PFSK-1 (cell line): ENCODE results near the gene UCK1.

Experiments used
- FOXP2 ChIP-seq: optimal IDR thresholded peaks from 2 replicates; pipeline ENCODE3; 2011; ENCODE audit warnings: borderline replicate concordance, control low read depth, inconsistent platforms; ENCODE audit not compliant: insufficient read depth; ENCODE audit errors: extremely low read length, extremely low read depth
- POLR2AphosphoS5 ChIP-seq: IDR thresholded peaks from 2 replicates; pipeline ENCODE4 v1.6.1; 2012; ENCODE audit warnings: low read depth, mild to moderate bottlenecking, control low read depth, low read length, moderate library complexity
- REST ChIP-seq, 2 experiments: IDR thresholded peaks; 2 replicates each; pipeline versions ENCODE4 v1.6.1 to v1.8.0; 2011 to 2012; ENCODE audit warnings: low read depth in 2 of 2, low read length in 2 of 2, control low read depth in 1 of 2, inconsistent platforms in 1 of 2, mild to moderate bottlenecking in 1 of 2, moderate library complexity in 1 of 2; ENCODE audit not compliant: insufficient read depth in 1 of 2
- SIN3A ChIP-seq: IDR thresholded peaks from 2 replicates; pipeline ENCODE4 v1.6.1; 2012; ENCODE audit warnings: mild to moderate bottlenecking, low read length, moderate library complexity, borderline replicate concordance; ENCODE audit not compliant: insufficient read depth
- TAF1 ChIP-seq: IDR thresholded peaks from 2 replicates; pipeline ENCODE4 v1.6.1; 2012; ENCODE audit warnings: low read length, control low read depth, borderline replicate concordance; ENCODE audit not compliant: insufficient read depth

UCK1 gene

GRCh38 chr9:131495785-131496184 lies 35.3 kb downstream of the UCK1 start:
- TF ChIP-seq REST (IDR thresholded peaks at IDR 0.05; ENCODE audit: insufficient read depth in 1 of 2, low read depth in 2 of 2, low read length in 2 of 2) (no peak), SIN3A (no peak), FOXP2 (no peak), TAF1 (no peak), POLR2AphosphoS5 (no peak)

GRCh38 chr9:131494296-131494870 lies 36.7 kb downstream of the UCK1 start:
- no peak for TF ChIP-seq SIN3A
- no peak for TF ChIP-seq TAF1
- no peak for TF ChIP-seq POLR2AphosphoS5
- no peak for TF ChIP-seq REST (IDR thresholded peaks at IDR 0.05; ENCODE audit: insufficient read depth in 1 of 2, low read depth in 2 of 2, low read length in 2 of 2)

GRCh38 chr9:131492070-131492469 lies 39.0 kb downstream of the UCK1 start:
- no peak for TF ChIP-seq FOXP2
- TF ChIP-seq TAF1, result no peak
- TF ChIP-seq SIN3A, result no peak
- TF ChIP-seq POLR2AphosphoS5, result no peak
- no peak for TF ChIP-seq REST (IDR thresholded peaks at IDR 0.05; ENCODE audit: insufficient read depth in 1 of 2, low read depth in 2 of 2, low read length in 2 of 2)

GRCh38 chr9:131491001-131491710 lies 39.9 kb downstream of the UCK1 start:
- no peak for TF ChIP-seq POLR2AphosphoS5
- no peak for TF ChIP-seq REST (IDR thresholded peaks at IDR 0.05; ENCODE audit: insufficient read depth in 1 of 2, low read depth in 2 of 2, low read length in 2 of 2)
- no peak for TF ChIP-seq FOXP2
- TF ChIP-seq TAF1, result no peak
- no peak for TF ChIP-seq SIN3A
